HG03066 (cell line): Measurements from ENCODE around the gene ZNF740.
"Not testable (repeated sequence)": the region's sequence is repeated elsewhere in the genome, so short reads cannot be mapped to it uniquely, and the experiment has no call there.

ENCODE experiments used
- ATAC-seq: cut with Tn5 transposase; IDR thresholded peaks from one replicate; pipeline ENCODE4 v1.9.1; 2021; ENCODE audit warnings: low read depth; ENCODE audit not compliant: unreplicated experiment

The ZNF740 gene

DNA sequence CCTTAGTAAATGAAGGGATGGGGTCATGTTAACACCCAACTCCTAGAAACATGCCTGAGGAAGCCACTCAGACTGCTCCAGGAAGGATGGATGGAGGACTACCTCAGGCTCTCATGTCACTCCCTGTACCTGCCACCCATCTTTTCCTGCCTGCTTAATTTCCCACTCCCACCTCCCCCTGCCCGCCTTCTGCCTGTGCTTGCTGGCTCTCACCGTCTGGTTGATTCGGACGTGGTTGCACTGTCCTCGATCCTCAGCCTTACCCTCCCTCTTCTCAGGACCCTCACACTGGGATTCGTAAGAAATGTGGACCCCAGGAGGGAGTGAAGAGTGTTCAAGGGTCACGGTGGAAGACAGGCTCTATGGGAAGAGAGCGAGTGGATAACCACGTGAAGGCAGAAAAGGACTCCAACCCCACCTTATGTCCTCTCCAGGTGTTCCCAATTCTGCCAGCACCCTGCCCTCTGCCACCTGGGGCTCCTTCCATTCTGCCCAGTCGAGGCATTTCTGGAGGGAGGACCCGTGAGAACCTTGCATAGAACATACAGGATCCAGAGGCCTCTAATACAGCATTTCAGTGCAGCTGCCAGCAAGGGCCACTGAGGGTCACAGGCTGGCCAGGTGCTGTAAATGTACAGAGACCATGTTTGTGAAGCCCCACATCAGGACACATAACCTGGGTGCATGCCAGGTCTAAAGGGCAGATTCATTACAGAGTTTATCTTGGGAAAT, 13.6 kb downstream of the ZNF740 start:
- ATAC-seq, result no peak

DNA sequence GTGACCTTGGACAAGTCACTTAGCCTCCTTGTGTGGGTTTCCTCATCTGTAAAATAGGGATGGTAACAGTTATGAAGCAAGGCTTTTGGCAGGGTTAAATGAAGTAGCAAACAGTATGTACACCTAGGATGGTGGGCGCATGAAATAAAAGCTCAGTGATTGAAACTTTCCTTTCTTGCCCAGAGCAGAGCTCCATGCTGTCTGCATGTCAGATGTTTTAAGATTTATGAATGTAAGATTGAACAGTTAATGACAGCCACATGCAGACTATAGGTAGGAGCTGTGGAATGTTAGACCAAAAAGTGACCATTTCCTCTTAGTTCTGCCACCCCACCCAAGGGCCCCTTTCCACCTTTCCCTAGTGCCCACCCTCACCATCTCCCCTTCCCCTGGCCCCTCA, 14.5 kb downstream of the ZNF740 start:
- no peak for ATAC-seq

DNA sequence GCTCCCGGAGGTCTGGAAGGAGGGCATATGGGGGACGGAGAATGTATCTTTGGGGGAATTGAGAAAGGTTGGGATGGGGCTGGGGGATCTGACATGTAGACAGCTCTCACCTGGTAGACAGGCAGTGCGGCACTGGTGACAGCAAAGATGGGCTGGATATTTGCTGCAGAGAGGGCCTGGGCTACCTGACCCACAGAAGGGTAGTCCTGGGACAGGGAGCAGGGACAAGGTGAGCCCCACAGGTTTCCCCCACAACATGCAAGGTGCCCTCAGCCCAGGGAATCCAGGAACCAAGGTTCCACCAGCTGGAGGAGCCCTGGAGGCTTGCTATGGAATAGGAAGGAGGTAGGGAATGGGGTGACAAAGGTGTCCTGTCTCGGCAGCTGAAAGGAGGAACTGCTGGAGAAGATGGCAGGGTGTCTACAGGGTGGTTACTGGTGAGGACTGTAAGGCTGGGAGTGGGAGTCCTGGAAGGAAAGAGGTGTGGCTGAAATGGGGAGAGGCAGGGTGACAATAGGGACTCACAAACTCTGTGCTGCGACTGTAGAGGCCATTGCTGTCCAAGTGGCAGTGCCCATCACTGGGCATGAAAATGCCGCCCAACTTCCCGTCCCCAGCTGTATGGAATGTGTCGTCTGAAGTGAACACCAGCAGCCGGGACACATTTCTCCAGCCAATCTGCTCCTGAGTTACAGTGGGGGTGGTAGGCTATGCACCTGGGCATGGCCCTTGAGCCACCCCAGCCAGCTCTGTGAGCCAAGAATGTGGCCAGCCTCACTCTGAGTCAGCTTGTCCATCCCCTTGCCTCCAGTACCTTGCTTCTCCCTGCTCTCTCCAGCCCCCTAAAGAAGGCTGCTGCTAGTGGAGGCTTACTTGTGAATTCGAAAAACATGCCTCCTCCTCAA, 15.2 kb downstream of the ZNF740 start:
- no peak for ATAC-seq

DNA sequence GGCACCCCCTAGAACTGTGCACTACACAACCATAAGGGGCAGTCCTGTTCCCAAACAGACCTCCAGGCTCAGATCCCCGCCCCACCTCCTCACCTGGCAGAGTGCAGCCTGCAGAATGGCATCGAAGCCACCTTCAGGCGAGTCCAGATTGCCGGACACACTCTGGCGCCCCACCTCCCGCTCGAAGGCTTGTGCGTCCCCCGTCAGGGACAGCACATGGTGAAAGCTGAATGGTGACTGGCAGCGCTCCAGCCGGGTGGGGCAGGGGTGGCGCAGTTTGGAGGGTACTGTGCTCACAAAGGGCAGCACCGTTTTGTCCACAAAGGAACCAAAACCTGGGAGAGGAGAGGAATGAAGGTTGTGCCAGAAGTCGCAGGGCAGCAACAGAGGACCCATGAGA, 16.0 kb downstream of the ZNF740 start:
- no peak for ATAC-seq

DNA sequence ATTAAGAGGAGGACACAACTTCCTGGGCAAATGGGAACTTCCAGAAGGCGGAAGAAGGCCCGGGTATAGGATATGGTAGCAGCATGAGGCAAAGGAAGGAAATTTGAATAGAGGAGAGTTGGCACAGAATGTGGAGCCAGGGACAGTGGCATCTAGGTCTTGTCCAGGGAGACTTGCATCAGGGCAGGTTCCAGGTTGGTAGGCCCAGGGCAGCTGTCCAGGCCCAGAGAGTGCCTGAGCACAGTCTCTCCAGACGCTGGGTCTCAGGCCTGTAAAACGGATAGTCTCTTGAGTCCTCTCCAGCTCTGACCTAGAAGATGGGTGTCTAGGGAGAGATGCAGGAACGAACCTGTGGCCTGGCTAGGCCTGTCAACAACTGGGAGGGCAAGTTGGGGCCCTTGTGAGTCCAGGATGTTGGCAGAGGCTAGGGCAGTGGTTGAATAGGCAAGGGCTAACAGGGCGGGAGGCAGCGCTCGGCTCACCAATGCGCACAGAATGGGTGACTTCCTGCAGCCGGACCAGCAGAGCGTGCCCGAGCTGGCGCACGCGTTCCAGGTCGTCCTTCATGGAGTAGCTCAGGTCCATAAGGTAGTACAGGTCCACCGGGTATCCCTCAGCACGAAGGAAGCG, 16.6 kb downstream of the ZNF740 start:
- no peak for ATAC-seq

DNA sequence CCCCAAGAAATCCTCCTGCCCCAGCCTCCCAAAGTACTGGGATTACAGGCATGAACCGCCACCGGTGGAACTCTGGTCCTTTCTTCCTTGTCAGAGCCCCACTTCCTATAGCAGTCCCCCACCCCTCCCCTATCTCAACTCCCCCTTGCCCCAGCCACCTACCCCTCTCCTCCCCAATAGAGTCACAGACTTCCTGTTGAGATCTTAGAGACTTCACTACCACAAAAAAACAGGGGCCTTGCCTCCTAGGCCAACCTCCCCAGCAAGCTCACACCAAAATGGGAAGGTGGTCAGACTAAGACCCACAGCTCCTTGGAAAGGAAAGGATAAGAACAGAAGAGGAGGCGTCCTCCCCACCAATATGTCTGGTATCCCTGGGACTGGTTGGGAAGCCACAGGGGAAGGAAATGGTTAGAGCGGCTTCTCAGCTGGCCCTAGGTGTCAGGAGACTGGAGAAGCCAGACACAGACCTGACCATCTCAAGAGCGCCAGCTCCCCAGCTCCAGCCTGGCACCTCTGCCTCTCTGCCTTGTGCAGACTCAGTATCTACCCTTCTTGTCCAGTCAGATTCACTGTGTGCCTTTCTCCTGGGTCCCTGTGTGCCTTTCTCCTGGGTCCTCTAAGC, 18.1 kb downstream of the ZNF740 start:
- ATAC-seq, result no peak

DNA sequence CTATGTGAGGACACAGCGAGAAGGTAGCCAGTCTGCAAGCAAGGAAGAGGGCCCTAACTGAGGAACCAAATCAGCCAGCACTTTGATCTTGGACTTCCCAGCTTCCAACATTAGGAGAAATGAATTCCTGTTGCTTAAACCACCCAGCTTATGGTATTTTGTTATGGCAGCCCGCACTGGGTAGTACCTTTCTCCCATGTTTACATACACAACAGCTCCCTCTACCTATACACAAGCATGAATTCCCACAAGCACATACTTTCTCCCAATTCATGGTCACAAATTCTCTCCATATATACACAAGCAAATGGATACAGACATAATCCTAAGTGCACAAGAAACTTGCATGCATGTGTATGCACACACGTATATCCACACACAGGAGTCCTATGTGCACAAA, 19.2 kb downstream of the ZNF740 start:
- ATAC-seq, result no peak

DNA sequence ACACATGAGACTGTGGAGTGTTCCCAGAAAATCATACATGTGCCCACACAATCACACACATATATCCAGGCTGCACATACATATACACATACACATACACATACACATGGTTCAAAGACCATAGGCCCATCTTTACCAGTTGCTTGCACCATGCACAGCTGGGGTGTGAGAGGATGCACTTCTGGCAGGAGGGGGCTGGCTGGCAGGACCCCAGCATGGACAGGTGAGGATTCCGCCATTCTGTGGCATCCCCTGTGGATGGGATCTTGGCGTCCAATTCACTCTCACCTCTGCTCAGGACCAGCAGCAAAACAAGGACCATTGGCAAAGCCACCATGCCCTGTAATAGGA, 19.6 kb downstream of the ZNF740 start:
- no peak for ATAC-seq

DNA sequence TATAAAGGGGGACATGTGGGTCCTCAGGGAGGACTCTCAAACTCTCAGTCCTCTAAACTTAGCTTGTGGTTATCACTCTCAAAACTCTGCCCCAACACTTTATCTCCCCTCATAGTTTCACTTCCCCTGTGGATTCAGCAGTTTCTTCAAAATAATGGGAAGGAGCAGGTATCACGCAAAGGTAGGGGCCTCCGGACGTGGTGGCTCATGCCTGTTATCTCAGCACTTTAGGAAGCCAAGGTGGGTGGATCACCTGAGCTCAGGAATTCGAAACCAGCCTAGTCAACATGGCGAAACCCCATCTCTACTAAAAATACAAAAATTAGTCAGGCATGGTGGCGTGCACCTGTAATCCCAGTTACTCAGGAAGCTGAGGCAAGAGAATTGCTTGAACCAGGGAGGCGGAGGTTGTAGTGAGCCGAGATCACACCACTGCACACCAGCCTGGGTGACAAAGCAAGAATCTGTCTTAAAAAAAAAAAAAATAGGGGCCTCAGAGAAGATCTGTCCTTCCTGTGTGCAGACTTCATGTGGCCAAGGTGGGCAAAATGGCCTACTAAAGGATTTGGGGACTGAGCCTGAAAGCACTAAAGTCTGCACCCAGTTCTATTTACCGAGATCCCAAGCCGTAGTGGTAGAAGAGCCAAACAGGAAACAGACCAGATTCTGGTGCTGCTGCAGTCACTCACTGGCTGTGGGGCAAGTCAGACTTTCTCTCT, 20.1 kb downstream of the ZNF740 start:
- ATAC-seq, result peak; percentile 49

DNA sequence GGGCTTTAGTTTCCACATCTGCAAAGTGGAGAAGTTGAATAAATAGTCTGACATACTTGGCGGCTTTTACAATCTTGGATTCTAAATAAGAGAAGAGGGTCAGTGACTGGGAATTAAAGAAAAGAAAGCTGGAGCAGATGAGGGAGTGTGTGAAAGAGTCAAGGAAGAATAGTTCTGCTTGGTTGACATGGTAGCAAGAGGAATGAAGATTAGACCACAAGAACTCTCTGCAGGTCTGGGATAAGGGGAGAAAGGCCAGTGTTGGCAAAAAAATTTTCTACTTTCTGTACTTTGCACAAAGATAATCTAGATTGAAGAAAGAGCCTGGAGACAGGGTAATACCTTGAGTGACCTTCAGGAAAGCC, 20.6 kb downstream of the ZNF740 start:
- ATAC-seq, result no peak

DNA sequence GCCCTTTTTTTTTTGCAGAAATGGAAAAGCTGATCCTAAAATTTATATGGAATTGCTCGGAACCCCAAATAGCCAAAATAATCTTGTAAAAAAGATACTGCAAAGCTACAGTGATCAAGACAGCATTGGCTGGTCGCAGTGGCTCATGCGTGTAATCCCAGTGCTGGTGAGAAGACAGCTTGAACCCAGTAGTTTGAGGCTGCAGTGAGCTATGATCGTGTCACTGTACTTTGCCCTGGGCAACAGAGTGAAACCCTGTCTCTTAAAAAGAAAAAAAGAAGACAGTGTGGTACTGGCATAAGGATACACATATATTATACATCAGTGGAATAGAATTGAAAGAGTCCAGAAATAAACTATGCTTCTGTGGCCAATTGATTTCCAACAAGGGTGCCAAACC, 21.1 kb downstream of the ZNF740 start:
- no peak for ATAC-seq

DNA sequence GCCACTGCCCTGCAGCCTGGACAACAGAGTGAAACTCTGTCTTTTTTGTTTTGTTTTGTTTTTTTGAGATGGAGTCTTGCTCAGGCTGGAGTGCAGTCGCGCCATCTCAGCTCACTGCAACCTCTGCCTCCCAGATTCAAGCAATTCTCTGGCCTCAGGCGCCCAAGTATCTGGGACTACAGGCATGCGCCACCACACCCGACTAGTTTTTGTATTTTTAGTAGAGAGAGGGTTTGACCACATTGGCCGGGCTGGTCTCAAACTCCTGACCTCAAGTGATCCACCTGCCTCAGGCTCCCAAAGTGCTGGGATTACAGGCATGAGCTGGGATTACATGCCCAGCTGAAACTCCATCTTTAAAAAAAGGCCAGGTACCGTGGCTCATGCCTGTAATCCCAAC, 21.8 kb downstream of the ZNF740 start:
- ATAC-seq, result not testable (repeated sequence)

DNA sequence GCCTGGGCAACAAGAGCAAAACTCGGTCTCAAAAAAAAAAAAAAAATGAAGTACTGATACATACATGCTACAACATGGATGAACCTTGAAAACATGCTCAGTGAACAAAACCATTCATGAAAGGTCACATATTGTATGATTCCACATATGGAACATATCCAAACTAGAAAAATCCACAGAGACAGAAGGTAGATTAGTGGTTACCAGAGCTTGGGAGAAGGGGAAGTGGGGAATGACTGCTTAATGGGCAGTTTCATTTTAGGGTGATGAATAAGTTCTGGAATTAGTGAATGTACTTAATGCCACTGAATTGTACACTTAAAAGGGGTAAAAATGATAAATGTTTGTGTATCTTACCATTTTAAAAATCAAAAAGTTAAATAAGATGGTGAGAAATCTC, 23.8 kb downstream of the ZNF740 start:
- ATAC-seq, result no peak

DNA sequence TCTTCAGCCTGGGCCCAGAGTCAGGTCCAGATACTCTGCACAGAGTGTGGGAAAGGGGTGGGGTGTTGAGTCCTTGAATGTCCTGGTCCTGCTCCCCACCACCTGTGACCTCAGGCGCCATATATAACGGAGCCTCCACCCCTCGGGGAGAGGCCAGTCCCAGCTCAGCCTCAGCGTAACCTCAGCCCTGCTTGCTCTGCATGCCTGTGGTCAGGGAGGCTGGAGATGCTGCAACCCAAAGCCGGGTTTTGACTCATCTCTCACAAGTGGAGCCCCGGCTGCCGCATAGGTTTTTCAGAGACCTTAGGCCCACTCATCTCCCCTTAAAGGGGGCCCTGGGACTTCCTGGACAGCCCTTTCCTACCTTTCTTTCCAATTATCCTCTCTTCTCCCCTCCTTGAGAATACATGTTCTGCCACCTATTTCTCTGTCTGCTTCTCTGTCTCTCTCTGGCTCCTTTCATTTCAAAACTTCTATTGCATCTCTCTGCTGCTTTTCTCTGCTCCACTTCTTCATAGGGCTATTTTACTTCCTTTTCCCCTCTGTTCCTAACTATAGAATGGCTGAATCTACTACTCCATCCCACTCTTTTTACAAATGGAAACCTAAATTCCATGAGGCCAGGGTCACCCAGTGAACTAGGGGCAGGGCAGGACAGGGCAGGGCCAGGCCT, 25.4 kb downstream of the ZNF740 start:
- ATAC-seq, result peak; percentile 49

DNA sequence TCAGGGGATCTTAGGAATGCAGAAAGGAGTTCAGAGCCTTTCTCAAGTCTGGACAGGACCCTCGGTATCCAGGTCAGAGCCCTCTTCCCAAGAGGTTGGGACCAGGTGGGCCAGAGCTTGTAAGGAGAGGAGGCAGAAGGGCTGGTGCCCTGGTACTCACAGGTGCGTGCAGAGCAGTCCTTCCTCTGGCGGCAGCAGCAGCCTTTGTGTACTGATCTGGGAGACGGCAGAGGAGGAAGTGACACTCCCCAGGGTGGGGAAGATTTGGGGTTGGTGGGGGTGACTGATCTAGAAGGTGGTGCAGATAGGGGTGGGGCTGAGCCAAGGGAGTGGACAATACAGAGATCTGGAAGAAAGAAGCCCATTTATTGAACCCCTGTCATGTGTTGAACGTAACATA, 26.5 kb downstream of the ZNF740 start, which contains the start of gene ITGB7:
ITGB7 (minus strand) TSS at position 210 of the 400 bp plus-strand sequence. CDS start 6,808 bp downstream, outside the sequence.
- peak; percentile 48 for ATAC-seq

DNA sequence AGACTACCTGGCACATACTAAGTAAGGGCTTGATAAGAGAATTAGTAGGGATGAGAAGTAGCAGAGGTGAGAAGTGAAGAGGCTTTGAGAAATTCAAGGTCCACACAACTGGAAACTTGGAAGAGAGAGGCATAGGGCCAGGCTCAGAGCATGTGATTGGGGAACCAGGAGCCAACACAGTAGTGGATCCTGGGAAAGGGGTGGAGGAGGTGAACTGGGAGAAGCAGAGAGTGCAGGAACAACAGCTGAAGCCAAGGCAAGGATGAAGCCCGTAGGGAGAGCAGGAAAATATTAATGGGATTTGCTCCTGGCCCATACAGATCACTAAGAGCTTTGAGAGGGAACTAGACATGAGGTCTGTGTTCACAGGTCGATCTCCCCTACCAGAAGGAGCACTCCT, 27.9 kb downstream of the ZNF740 start:
- ATAC-seq, result no peak

DNA sequence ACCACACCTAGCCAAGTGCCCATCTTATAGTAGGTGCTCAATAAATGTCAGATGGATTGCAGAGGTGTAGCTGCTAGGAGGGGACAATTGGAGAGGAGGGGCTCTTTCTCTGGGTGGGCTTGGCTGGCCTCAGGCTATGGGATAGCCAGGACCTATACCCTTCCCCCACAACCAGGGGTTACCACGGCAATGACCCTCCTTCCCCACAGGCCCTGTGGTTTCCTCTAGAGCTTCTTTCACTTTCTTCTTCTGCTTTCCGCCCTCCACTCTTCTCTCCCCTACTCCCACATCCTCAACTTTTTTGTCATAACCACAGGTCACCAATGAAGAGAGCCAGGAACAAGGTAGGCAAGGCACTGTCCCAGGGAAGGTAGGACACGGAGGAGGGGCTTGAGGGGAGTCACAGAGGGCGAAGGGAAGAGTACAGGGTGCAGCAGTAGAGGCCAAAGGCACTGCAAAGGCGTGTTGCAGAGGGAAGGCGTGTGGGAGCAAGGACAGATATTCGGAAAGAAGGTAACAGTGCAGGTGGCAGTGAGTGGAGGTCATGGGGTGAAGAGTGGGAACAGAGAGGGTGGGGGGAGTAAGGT, 28.4 kb downstream of the ZNF740 start:
- no peak for ATAC-seq

DNA sequence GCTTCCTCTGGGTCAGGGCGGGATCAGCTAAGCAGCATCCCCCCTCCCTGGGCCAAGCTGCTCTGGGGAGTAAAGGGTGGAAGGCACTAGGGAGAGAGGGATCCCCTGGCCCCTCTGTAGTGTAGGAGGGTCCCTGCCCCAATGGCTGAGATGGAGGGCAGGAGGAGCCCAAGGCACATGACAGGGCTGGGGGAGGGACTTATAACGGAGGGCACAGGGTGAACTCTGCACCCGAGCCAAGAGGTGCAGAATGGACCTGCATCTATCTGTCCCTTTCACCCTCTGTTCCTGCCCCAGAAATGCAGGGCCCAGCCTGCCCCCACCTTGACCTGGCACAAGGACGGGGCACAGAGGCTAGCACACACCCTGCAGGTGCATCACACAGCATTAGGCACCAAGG, 30.3 kb downstream of the ZNF740 start:
- no peak for ATAC-seq
